Activated T-cell treated with anti-CD3 and anti-CD28 coated beads for 1 hour (primary cell): ENCODE results near the gene SYPL2.
"Not testable (repeated sequence)": the region's sequence is repeated elsewhere in the genome, so short reads cannot be mapped to it uniquely, and the experiment has no call there.

ENCODE experiments used
- DNase-seq: peaks from one replicate; pipeline ENCODE4 v3.0.0-alpha.2; 2020; ENCODE audit warnings: low read depth

Gene SYPL2

DNA sequence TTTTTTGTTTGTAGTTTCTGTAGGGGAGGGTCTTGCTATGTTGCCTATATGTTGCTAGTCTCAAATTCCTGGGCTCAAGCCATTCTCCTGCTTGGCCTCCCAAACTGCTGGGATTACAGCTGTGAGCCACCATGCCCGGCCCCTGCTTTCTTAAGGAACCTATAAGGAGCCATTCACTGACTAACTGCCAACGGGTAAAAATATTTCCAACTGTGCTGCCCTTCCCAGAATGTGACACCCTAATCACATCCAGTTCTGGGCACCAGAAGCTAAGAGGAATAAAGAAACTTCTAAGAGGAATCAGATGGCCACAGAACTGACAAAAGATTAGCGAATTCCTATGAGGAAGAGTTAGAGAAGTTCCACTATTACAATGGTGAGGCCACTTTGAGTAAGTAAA is 6.4 kb downstream of the SYPL2 start:
- DNase-seq: no peak

DNA sequence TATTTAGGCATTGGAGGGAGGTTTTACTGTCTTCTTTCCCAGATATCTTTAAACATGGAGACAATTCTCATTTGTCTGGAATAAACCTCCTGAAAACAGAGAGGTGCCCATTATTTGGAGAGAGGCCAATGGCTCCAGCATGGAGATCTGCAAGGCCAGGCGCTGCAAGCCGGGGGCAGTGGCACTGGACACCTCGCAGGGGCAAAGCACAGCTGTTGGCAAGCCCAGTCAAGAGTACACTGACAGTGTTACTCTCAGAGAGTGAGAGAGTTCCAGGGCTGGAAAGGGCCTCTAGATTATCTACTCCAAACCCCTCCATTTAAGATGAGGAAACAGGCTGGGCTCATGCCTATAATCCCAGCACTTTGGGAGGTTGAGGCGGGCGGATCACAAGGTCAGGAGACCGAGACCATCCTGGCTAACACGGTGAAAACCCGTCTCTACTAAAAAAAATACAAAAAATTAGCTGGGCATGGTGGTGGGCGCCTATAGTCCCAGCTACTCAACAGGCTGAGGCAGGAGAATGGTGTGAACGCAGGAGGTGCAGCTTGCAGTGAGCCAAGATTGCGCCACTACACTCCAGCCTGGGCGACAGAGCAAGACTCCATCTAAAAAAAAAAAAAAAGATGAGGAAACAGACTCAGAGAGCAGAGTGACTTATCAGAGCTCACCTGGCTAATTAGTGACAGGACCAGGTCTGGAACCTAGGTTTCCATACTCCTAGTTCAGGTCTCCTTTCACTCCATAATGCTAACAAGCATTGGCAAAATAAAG is 7.1 kb downstream of the SYPL2 start:
- DNase-seq: not testable (repeated sequence)

DNA sequence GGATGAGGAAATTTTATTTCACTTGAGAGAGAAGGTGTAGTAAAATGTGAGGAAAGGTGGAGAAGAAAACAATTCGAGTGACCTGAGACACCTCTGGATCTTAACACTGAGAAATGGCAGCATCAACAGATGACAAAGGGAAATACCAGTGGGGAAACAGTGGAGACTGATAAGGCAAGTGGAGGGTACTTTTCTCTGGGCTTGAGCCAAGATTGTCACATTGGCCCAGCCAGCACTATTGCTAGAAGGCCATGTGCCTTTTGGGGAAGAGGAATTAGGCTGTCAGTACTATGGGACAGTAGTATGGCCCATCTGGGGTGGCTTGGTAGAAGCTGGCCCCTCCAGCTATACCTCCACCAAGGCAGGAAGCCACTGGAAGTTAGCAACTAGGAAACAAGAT is 8.4 kb downstream of the SYPL2 start:
- no peak for DNase-seq

DNA sequence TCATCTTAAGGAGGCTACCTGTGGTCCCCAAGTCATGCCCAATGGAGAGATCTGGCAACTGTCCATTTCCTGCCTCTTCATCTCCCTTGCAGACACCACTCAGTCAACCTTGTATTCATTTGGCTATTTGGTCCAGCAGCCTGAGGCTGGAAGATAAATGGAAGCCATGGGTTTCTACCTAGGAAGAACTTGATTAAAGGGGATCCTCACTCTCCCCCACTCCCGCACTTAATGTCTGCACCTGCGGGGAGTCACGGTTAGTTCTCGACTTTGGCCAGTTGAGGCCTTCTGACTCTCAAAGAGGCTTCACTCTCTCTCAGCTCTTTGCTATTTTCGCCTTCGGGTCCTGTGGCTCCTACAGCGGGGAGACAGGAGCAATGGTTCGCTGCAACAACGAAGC is 8.9 kb downstream of the SYPL2 start:
- no peak for DNase-seq

DNA sequence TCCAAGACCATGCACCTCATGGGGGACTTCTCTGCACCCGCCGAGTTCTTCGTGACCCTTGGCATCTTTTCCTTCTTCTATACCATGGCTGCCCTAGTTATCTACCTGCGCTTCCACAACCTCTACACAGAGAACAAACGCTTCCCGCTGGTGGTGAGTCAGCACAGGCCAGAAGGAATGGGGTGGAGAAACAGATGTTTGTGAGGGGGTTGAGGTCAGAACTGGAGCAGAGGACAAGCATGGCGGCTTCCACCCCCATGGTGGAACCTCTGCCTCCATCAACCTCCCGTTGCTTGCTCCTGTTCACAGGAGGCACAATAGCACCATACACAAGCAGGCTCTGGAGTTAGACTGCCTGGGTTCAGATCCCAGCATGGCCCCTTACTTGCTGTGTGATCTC is 10.5 kb downstream of the SYPL2 start:
- DNase-seq: no peak

DNA sequence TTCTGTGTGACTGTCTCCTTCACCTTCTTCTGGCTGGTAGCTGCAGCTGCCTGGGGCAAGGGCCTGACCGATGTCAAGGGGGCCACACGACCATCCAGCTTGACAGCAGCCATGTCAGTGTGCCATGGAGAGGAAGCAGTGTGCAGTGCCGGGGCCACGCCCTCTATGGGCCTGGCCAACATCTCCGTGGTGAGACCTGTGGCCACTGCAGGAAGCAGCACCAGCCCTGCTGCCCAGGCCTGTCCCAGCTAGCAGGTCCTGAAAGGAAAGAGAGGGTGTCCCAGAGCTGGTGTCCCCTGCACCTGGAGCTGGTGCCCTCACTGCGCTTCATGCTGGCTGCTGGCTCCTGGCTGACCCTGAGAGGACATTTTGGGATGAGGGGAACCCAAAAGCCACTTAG is 11.5 kb downstream of the SYPL2 start:
- DNase-seq: no peak

DNA sequence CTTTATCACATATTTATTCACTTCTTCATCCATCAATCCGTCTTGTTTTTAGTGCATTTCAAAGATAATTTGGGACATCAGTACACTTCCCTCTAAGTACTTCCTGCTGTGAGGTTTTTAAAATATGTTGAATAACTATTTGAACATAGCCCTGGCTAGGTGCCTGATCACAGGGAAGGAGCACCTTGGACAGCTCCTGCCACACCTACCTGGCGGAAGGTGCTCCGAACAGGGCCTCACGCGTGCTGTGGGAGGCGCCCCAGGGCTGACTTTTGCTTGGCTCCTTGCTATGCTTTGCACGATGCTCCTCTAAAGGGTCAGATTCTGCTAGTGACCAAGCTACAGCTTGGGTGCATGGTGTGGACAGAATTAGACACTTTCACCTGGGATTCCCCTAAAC is 12.5 kb downstream of the SYPL2 start:
- DNase-seq: no peak

DNA sequence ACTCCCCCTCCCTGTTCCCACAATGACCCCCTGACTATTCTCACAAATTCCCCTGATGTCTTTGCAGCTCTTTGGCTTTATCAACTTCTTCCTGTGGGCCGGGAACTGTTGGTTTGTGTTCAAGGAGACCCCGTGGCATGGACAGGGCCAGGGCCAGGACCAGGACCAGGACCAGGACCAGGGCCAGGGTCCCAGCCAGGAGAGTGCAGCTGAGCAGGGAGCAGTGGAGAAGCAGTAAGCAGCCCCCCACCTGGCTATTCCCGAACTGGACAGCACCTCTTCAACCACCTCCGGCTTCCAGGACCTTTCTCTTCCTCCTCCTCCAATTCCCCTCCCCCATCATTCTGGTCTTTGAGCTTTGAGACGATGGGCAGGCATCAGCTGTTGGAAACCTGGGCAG is 13.0 kb downstream of the SYPL2 start:
- no peak for DNase-seq

DNA sequence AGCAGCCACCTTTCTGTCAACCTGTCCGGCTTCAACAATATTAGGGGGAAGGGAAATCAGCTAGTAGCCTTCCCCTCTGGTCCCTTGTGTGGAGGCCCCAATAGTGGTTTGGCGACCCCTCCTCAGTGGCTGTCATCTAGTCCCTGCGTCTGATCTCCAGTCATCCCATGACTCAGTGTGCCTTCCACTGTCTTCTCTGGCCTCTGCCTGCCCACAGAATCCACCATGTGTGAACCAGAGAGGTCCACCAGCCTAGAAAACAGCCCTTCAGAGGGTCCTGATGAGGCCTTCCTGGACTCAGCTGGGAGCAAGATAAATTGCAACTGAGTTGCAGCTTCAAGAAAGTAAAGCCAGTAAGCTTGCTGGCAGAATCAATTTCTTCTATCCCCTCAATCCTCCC is 13.6 kb downstream of the SYPL2 start:
- DNase-seq: no peak

DNA sequence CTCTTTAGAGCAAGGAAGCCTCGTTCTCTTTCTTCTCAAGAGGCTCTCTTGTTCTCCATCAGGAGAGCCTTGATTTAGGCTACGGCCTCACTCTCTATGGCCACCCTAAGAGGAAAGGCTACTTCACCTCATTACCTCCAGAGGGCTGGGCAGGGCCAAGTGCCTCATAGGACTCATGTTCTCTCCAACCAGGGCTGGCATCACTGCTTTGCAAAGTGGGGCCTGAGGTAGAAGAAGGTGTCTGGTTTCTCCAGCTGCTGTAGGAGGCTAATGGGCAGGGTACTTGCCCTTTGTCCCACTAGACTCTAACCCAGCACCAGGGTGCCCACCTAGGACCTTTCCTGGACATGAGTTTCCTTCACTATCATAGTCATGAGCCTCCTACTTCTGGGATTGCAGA is 15.3 kb downstream of the SYPL2 start:
- DNase-seq: no peak

DNA sequence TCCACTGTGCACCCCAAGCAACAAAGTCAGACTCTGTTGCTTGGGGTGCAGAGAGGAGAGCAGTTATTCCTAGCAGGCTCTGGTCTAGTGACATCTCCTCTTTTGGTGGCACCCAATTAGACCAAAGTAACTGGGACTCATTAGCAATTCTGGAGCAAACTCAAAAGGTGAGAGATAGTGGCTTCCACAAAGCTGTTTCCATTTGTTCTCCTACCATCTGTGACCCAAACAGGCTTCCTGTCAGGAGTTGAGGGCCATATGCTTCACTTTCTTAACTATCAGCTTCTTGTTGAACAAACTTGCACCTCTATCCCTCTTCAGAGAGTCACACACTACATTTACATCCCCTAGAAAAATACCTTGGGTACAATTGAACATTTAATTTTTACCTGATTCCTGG is 15.9 kb downstream of the SYPL2 start:
- no peak for DNase-seq

DNA sequence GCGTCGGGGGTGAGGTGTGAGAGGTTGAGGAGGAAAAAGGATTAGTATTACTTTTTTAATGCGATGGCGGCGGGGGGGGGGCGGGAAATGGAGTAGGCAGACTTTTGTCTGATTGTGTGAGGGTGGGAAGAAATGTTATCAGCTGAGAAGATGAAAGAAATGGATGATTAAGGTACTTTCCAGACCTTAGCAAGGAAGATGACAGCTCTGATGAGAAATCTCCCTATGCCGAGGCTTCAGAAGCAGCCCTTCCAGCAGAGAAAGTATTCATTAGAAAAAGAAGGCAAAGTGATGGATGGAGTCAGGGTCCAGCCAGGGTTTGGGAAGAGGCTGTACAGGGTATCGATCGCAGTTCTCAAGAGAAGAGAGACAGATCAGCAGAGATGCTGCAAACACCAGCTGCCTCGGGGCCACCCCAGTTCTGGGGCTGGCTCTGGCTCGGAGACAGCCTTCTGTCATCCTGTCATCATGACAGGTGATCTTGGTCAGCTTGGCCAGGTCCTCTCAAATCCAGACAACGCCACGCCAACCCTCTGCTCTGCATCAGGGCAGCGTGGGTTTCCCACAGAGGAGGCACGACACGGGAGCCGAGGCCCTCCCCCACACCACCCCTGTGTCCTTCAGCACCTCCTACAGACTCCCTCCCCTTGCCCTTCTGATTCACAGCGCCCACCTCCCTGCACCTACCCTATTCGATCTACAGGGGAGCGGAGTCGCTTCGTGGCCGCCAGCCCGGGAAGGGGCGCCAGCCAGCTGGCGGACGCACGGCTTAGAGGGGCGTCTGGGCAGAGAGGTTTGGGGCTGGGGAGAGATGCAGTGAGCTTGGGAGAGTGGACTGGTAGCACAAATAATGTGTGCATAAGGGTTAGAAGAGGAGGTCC is 16.7 kb downstream of the SYPL2 start:
- no peak for DNase-seq

DNA sequence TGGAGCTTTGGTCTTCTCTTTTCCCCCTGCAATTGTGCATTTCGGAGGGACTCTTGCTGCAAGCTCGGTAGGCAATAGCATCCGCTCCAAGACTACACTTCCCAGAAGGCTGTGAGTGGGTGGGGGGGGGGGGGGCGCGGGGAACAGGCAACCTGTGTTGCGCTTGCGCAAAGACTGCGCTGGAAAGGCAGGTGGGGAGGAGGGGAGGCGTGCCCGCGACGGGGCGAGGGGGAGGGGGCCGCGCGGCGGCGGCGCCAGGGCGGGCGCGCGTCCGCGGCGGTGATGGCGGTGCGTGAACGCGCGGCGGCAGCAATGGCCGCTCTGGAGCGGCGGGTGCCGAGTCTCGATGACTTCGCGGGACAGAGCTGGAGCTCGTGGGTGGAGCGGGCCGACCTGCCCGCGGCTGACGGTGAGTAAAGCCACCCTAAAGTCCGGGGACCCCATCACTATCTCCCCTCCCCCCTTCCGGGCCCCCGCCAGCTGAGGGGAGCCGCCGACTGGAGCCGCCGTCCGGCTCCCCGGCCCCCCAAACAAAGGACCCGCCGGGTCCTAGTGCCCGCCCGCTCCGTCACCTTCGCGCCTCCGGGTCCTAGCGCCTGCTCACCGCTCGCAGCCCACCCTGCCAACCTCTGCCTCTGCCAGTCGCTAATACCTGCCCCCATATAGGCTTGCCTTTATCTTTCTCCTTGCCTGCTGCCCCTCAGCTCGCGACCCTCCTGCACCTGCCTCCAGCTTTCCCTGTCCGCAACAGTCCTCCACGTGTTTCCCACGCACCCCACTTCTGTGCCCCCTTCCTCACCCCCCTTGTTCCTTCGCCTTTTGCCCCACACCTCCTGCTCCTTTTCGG is 17.5 kb downstream of the SYPL2 start, which contains the start of gene ATXN7L2:
Gene ATXN7L2 (plus strand): TSS at position 234 of the 847 bp plus-strand sequence. CDS start 49 bp downstream, at position 283.
- DNase-seq: peak; percentile 86

DNA sequence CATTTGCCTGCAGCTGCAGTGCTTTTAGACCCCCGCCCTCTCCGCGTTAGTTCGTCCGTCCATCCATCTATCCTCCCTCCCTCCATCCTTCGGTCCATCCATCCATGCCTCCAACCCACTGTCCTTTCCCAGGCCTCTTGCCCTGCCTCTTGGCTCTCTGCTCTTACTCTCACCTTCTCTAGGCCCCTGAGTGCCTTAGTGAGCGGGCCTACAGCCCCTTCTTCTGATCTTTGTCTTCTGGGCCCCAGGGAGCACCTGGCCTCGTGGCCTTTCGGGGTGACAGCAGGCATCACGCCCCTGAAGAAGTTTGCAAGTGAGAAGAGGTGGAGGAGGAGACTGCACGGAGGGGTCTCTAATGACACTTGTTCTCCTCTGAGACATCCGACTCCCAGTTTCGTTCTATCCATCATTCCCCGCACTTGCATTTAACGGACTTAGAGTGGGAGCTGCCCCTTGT is 18.2 kb downstream of the SYPL2 start:
- DNase-seq: no peak

DNA sequence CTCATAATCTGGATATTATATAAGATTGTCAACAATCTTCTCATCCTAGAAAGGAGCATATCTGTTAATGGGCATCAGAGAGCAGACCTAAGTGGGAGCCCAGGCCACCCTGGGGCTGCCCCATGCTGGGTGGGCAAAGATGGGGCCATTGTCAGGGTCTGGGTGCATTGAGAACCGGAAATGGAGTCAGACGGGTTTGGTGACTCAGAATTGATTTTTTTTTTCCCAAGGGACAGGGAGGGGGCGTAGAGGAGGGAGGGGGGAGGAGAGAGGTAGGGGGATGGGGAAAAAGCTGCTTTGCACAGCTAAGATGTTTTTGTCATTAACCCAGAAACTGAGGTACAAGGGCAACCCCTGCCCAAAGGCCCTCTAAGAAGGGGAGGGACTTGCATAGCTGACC is 18.7 kb downstream of the SYPL2 start:
- DNase-seq: no peak

DNA sequence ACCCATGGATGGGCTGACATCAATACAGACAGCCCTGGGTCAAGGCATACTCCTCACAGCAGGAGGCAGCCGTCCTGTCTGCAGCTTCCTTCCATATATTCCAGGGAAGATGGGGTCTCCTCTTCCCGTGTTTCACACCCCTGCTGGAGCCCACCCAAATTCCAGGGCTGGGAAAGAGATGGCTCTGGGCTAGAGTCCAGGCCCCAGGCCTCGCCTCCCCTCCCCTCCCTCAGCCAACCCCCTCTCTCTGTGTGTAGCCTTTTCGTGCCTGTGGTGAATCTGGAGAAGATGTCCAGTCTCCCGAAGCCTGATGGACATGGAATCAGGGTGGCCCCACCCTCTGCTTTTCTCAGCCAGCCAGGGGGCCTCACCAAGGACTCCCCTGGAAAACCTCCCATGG is 20.9 kb downstream of the SYPL2 start:
- no peak for DNase-seq

DNA sequence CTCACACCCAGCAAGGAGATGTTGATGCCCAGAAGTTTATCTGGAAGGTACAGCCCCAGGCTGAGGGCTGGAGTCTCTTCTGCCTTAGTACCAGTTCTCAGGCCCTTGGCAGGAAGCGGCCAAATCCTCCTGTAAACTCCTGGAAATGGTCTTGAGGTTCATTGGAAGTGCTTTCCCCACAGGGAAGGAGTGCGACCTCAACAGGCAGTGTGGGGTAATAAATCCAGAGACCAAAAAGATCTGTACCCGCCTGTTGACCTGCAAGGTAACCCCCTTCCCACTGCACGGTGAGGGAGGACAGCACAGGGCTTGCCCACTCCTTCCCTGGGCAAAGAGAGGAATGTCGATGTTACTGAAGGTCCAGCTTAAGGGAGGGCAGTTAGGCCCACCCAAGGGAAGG is 21.9 kb downstream of the SYPL2 start:
- DNase-seq: no peak

DNA sequence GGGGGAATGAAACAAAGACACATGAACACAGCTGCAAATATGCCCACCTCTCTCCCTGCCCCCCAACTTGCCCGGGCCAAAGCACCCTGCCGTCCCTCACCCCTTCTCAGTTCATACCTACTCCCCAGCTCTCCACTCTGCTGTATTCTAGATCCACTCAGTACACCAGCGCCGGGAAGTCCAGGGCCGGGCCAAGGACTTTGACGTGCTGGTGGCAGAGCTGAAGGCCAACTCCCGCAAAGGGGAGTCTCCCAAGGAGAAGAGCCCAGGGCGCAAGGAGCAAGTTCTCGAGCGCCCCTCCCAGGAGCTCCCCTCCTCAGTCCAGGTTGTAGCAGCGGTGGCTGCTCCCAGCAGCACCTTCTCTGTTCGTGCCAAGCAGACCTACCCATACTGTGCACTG is 22.4 kb downstream of the SYPL2 start:
- DNase-seq: no peak

DNA sequence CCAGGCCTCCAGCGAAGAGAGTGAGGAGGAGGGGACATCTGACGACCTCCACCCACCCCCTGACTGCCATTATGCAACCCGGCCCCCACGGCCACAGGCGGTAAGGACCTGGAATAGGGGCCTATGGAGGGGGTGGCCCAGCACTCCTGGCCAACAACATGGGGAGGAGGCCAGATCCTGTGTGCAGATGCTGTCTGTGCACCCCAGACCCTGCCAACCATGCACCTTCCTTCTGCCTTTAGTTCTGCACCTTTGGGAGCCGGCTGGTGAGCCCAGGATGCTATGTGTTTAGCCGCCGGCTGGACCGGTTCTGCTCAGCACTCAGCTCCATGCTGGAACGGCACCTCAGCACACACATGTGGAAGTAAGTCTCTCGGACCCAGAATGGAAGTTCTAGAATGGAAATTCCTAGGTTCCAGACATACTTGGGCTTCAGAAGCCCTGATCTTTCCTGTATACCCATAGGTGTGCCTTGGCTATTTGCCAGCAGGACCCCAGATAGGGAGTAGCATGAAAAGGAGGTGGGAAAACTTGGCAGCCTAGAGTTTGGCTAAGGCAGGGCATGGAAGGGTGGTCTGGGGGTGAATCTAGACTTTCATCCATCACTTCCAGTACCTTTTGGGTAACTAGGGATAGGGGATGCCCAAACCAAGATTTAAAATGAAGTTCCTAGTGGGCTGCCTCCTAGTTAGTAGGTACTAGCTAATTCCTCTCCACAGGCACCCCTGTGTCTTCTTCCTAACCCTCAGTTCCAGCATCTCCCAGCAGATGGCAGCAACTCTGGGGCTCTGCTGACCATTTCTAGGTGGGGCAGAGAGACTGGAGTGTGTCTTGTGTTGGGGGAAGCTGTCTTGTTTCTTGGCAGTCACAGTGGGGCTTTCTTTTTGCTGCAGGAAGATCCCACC is 23.9 kb downstream of the SYPL2 start:
- peak; percentile 67 for DNase-seq

DNA sequence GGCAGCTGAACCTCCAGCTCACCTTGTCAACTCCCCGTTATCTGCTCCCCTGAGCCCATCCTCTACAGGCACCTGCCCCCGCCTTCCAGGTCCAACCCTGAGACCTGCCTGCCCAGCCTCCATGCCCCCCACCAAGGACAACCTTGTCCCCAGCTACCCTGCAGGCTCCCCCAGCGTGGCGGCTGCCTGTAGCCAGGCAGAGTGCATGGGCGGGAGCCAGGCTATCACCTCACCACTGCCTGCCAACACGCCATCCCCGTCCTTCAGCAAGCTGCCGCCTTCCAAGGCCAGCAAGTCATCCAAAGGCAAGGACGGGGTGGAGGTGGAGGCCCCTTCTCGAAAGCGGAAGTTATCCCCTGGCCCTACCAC is 24.6 kb downstream of the SYPL2 start:
- no peak for DNase-seq

DNA sequence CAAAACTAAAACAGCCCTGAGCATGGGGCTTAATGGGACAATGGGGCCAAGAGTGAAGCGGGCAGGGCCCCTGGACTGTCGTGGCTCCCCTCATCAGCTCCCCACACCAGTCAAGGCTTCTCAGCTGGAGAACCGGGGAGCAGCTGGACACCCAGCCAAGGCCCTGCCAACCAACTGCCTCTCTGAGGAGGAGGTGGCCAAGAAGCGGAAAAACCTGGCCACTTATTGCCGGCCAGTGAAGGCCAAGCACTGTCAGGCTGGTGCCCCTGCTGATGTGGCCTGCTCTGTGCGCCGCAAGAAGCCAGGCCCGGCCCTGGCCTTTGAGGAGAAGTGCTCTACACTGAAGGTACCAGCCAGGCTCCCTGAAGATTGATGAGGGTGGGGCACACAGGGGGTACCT is 25.0 kb downstream of the SYPL2 start:
- no peak for DNase-seq
